Measurements from ENCODE around the gene SCLT1.

The SCLT1 gene

DNA sequence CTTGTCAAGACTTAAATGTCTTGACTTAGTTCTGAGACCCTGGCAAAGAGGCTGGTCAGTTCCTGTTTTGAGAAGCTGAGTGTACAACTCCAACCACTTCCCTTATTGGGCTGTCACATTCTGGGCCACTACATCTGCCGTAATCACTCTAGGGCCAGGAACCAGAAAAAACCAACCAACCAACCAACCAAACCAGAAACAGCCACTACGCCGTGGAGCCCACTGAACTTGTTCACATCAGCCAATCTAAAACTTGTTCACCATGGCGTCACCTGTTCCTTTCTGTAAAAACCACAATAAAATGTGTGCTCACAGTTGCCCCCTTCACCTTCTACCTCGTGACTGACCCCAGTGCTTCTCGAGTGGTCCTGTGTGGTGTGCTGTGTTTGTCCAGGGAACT, 176.5 kb downstream of the SCLT1 start:
- TF ChIP-seq CTCF (IDR thresholded peaks at IDR 0.05; ENCODE audit: borderline replicate concordance, insufficient read depth, low read depth, low read length): no peak
- no peak overlapping the region for H3K4me3 ChIP-seq (ENCODE audit: low read depth, low read length)

GRCh38 chr4:128915544-128915943, 177.8 kb downstream of the SCLT1 start:
- no peak overlapping the region for H3K4me3 ChIP-seq (ENCODE audit: low read depth, low read length)
- no peak for TF ChIP-seq CTCF (IDR thresholded peaks at IDR 0.05; ENCODE audit: borderline replicate concordance, insufficient read depth, low read depth, low read length)

GRCh38 chr4:128913228-128913627, 180.1 kb downstream of the SCLT1 start:
- TF ChIP-seq CTCF (IDR thresholded peaks at IDR 0.05; ENCODE audit: borderline replicate concordance, insufficient read depth, low read depth, low read length): no peak

DNA sequence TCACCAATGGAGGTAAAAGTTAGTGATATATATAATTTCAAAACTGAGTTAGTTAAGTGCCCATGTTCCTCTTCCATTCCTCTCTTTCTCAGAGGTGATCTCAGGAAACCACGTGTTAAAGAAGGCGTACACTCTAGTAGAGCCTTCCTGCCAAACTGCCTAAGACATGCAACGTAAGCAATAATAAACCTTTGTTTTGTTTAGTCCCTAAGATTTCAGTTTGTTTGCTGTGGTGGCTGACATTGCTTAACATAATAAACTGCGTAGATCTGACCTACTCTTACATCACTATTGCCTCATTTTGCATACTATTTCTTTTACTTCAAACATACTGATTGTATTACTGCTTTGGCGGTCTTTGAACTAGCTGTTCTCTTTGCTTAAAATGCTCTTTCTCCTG, 184.6 kb downstream of the SCLT1 start:
- no peak overlapping the region for H3K4me3 ChIP-seq (ENCODE audit: low read depth, low read length)
- no peak for TF ChIP-seq CTCF (IDR thresholded peaks at IDR 0.05; ENCODE audit: borderline replicate concordance, insufficient read depth, low read depth, low read length)

More at GRCh38 chr4:128913228-128913627, 180.1 kb downstream of the SCLT1 start:
- H3K4me3 ChIP-seq (ENCODE audit: low read depth, low read length): no peak overlapping the region

DNA sequence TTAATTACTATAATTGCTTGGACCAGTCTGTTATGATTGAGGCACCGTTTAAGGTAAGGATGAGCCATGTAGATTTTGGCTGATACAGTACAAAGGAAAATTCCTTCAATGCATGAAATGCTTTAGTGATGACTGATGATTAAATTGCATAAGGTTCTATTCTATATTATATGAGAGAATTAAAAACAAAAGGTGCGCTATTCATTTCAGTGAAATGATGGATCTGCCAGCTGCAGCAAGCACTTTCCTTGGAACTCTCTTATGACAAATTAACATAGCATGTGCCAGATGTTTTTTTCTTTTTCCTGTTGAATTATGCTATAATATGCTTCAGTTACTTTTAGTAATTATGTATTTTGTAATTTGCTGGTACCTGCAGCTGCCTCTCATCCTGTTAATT, 185.4 kb downstream of the SCLT1 start:
- TF ChIP-seq CTCF (IDR thresholded peaks at IDR 0.05; ENCODE audit: borderline replicate concordance, insufficient read depth, low read depth, low read length): no peak

DNA sequence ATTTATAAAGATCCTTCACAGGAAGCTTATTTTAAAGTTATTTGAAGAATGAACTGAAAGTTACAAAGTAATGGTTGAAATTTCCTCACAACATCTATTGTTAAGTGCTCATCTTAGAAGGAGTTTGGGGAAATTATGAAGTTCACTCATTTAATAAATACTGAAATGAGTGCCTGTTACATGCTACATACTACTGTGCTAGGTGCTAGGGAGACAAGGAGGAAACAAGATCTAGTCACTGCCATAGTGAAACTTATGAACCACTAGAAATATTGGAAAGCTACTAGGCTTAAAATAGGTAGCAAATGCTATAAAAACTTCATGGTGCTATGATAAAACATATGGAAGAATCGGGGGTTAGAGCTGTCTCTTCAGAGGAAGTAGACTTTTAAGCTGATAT, 186.8 kb downstream of the SCLT1 start:
- no peak overlapping the region for H3K4me3 ChIP-seq (ENCODE audit: low read depth, low read length)
- no peak for TF ChIP-seq CTCF (IDR thresholded peaks at IDR 0.05; ENCODE audit: borderline replicate concordance, insufficient read depth, low read depth, low read length)

More for the DNA sequence above, 185.4 kb downstream of the SCLT1 start:
- H3K4me3 ChIP-seq (ENCODE audit: low read depth, low read length): no peak overlapping the region

- TF ChIP-seq CTCF (IDR thresholded peaks at IDR 0.05; ENCODE audit: borderline replicate concordance, insufficient read depth, low read depth, low read length): no peak
These were observed 188.5 kb downstream of the SCLT1 start for GRCh38 chr4:128904821-128905220.

More at GRCh38 chr4:128904821-128905220, 188.5 kb downstream of the SCLT1 start:
- no peak overlapping the region for H3K4me3 ChIP-seq (ENCODE audit: low read depth, low read length)

All from GM12875 (cell line).